ENCODE data around the gene NQO2.
"Not testable (repeated sequence)": the region's sequence is repeated elsewhere in the genome, so short reads cannot be mapped to it uniquely, and the experiment has no call there.

Gene NQO2

DNA sequence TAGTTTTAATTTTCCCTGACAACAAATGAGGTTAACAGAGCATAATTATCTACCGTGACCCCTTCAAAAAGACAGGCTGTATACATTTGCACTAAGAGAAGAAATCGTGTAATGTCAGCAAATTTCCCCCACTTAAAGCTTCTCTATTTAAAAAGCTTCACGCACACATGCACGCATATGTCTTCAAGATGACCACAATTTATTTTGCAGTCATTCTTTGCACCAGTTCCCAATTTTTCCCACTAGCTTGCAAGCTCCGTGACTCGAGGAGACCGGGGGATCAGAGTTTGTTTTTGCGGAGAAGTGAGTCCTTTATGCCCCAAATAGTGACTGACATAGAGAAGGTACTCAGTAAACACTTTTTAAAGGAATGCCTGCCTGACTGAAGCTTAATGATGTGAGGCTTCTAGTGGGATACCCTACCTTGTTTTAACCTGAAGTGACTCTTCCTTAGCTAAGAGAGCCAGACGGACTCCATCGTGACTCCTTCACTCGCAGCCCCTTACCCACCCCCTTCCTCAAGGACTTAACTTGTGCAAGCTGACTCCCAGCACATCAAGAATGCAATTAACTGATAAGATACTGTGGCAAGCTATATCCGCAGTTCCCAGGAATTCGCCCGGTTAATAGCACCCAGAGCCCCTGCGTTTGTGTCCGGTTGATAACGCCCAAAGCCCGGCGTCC lies 9.3 kb upstream of the NQO2 start:
- DNase-seq = no peak

GRCh38 chr6:2990932-2991506 lies 8.7 kb upstream of the NQO2 start:
- no peak for DNase-seq

- no peak for DNase-seq
These were observed 7.2 kb upstream of the NQO2 start for GRCh38 chr6:2992330-2992979.

DNA sequence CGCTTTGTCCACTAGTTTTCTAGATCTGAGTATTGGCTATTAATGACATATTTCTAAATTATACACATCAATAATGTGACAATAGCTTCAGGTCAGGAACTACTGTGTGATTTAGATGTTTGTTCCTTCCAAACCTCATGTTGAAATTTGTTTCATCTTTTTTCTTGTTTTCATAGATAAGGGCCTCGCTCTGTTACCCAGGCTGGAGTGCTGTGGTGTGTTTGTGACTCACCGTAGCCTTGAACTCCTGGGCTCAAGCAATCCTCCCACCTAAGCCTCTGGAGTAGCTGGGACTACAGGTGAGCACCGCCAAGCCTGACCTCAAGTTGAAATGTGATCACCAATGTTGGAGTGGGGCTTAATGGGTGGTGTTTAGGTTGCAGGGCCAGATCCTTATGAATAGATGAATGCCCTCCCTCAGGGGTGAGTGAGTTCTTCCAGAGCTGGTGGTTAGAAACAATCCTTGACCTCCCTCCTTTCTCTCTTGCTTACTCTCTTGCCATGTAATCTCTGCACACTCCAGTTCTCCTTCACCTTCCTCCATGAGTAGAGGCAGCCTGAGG lies 5.9 kb upstream of the NQO2 start:
- no peak for DNase-seq

GRCh38 chr6:2998249-2998997 lies 1.3 kb upstream of the NQO2 start:
- peak in 1 of 2 experiments; percentile 45 for DNase-seq

DNA sequence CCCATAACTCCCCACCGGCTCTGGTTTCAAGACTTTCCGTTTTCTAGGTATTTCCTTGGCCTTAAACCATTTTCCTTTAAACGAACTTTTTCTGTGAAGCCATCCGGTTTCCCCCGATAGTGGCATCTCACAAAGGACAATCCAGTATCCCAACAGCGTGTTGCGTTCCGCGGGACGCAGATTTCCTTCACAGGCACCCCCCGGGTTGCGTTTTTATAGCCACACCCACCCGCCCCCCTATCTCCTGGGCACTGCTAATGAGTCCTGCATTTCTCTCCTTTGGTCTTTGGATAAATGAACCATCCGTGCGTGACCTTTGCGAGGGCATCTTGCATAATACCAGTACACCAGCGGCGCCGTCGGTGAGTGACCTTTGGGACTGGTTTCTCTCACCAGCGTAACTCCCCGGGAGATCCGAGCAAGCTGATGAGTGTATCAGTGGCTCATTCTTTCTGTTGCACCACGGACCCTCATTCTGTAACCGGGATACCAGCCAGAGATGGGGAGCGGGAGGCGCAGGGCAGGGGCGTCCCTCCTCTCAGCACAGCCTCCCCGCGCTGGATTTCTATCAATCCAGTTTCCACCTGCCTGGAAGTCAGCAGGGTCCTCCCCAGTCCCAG lies 586 bp upstream of the NQO2 start:
- DNase-seq = no peak

GRCh38 chr6:3001146-3001772 lies 1.6 kb downstream of the NQO2 start:
- no peak for DNase-seq

GRCh38 chr6:3001773-3002293 lies 2.1 kb downstream of the NQO2 start:
- DNase-seq = no peak

DNA sequence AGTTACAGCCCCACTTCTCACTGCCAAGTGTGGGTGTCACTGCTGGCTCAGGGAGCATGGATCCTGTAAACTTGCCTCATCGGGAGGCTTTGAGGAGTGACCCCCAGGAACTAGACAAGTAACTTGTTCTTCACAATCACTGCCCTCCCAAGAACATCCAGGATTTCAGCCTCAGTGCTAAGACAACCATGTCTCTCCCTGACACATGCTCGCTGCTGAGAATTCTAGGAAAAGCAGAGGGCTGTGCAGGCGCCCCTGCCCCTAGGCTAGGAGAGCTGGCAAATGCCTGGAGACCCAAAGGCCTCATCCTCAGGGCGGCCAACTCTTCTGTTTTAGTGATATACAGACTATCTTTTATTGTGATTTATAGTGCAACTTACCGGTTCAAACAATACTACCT lies 3.5 kb downstream of the NQO2 start:
- not testable (repeated sequence) for DNase-seq

- DNase-seq = no peak
These were observed 5.4 kb downstream of the NQO2 start for GRCh38 chr6:3005077-3005476.

DNA sequence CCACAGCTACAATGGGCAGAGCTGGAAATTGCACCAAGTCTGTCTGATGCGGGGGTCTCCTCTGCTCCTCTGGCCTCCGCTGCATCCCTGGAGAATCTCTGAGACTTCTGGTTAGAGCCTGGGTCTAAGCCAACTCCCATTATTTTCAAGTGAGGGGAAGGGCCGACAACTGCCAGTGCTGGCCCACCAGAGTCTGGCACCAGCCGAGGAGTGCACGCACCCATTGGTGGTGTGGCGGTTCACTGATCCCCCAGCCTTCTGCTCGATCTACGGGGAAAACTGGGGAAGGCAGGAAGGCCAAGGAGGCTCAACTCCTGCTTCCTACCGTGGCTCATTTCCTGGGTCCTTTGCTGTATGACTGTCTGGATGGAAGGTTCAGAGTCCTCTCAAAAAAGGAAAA lies 6.2 kb downstream of the NQO2 start:
- no peak for DNase-seq

GRCh38 chr6:3006476-3006875 lies 6.8 kb downstream of the NQO2 start:
- no peak for DNase-seq

GRCh38 chr6:3007571-3007970 lies 7.9 kb downstream of the NQO2 start:
- DNase-seq = no peak

GRCh38 chr6:3008712-3009265 lies 9.1 kb downstream of the NQO2 start:
- DNase-seq = not testable (repeated sequence)

DNA sequence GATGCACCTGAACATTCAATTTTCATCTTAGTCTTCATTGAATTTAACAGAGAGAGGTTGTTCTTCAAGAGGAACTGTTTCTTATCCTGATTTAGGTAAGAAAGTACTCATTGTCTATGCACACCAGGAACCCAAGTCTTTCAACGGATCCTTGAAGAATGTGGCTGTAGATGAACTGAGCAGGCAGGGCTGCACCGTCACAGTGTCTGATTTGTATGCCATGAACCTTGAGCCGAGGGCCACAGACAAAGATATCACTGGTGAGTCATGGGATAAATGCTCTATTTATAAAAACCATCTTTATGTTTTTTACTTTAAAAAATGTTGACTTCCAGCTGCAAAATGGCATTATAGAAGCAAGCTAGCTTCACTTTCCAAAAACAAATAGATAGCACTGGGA lies 10.2 kb downstream of the NQO2 start:
- DNase-seq = no peak

GRCh38 chr6:3011158-3011557 lies 11.5 kb downstream of the NQO2 start:
- no peak for DNase-seq

DNA sequence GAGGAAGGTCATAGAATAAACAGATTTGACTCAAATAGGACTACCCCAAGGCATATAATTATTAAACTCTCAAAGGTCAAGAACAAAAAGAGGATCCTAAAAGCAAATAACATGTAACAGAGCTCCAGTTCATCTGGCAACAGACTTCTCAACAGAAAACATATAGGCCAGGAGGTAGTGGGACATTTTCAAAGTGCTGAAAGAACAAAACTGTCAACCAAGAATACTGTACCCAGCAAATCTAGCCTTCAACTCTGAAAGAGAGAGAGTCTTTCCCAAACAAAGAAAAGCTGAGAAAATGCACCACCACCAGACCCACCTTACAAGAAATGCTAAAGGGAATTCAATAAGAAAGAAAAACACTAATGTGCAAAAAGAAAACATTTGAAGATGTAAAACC lies 11.9 kb downstream of the NQO2 start:
- DNase-seq = no peak

- DNase-seq = no peak
These were observed 13.8 kb downstream of the NQO2 start for GRCh38 chr6:3013486-3013885.

DNA sequence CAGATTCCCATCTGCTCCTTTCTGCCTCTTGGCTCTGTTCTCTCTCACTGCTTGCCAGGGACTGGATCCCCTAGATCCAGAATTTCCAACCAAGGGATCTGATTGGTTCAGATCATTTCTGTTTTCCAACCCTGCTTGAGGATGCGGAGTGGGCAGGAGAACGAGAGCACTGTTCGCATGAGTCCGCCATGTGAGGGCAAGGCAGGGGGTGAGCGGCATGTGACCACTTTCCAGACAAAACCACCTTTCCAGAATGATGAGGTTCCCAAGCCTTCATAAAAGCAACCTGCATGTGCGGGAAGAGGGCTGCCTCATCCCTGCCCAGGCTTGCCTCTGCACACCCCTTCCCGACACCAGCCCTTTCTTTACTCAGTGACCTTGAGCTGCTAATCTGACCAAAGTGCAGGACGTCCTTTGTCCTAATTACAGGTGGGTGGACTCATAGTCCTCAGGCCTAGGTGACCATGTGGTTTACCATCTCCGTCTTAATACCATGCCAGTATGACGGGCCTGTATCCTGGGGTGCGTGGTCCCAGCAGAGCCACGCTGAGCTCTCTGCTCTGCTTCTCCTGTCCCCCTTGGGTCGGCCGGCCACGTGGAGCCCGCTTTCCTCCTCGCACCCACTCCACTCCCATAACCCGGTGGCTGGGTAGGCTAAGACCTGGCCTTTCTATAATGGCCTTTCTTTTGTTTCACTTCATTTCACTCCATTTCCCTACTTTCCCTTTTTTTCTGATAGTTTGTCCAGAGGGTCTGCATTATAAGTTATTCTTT lies 14.4 kb downstream of the NQO2 start:
- DNase-seq = no peak

DNA sequence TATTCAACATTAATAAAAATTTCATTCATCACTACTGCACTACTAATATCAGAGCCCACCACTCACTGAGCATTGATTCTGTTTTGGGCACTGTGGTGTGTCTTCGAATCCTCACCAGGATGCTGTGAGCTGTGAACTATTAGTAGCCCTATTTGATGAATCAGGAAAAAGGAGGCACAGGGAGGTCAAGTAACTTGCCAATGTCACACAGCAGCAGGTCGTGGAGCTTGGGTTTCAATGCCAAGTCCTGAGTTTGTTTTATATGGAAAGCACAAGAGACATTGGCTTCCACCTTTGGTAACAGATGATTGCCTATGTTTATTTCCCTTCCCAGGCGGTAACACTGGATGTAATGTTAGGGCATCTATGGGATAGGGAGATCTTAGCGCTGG lies 15.0 kb downstream of the NQO2 start:
- DNase-seq = no peak

DNA sequence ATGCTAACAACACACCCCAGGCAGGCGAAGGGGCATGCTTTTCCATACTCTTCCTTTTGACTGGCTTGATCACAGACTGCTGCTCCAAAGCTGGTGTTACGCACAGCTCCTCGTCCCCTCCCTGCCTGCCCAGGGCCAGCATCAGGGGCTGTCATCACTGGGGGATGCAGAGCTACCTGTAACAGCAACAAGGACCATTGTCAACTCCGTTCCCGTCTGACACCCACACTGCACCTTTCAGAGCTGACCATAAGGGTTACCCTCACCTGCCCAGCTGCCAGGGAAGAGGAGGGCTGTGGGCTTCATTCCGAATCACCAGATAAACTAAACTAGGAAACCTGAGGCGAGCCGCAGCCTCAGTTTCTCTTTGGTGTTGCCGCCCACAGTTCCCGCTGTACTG lies 15.4 kb downstream of the NQO2 start:
- no peak for DNase-seq

Data from stimulated activated CD4-positive, alpha-beta T cell treated with anti-CD3 and anti-CD28 coated beads, Interleukin-4, amount 100 ng/mL, for 4 hours (primary cell).